ENCODE measurements around the gene ARHGAP19.

The ARHGAP19 gene

DNA sequence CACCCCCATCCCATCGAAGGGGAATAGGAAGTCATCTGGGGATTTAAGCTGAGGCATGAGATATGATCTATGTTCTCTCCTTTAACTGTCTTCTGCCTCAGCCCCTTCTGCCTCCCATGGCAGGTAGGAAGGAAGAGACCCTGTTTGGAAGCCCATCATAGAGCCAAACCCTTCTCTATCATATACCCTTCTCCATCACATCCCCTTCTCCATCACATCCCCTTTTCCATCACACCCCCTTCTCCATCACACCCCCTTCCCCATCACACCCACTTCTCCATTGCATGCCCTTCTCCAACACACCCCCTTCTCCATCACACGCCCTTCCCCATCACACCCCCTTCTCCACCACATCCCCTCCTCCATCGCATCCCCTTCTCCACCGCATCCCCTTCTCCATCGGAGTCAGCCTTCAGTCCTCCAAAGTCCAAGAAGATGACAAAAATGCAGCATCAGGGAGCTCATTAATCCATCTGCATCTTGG lies 99.4 kb downstream of the ARHGAP19 start:
- DNase-seq (ENCODE audit: low read depth, low spot score), result no peak
- H3K4me3 ChIP-seq (ENCODE audit: low read depth, low read length), result no peak overlapping the region
- ChIA-PET POLR2A (no interaction called here), CTCF (interaction anchor here (1.6 to 38.4 kb wide), 2 partner anchors 28 to 818 kb away, joined by 4 to 860 read pairs; no protein-coding TSS in a partner anchor)
- TF ChIP-seq CTCF (IDR thresholded peaks at IDR 0.05; ENCODE audit: insufficient read depth, low read length, missing control alignments), result no peak

GRCh38 chr10:97190450-97190849 lies 102.0 kb downstream of the ARHGAP19 start:
- ChIA-PET POLR2A (no interaction called here), CTCF (interaction anchor here (38.4 kb wide), 1 partner anchor 31 kb away, joined by 860 read pairs; no protein-coding TSS in a partner anchor)

GRCh38 chr10:97188261-97188711 lies 104.2 kb downstream of the ARHGAP19 start:
- POLR2A ChIA-PET, result no interaction called here
- H3K4me3 ChIP-seq (ENCODE audit: low read depth, low read length), result no peak overlapping the region
- CTCF ChIA-PET, result interaction anchor here (0.6 to 1.7 kb wide), 5 partner anchors 8 to 115 kb away, joined by 3 to 4 read pairs (median 3); no protein-coding TSS in a partner anchor
- no peak for TF ChIP-seq CTCF (IDR thresholded peaks at IDR 0.05; ENCODE audit: insufficient read depth, low read length, missing control alignments)
- DNase-seq (ENCODE audit: low read depth, low spot score), result no peak

More at GRCh38 chr10:97190450-97190849, 102.0 kb downstream of the ARHGAP19 start:
- TF ChIP-seq CTCF (IDR thresholded peaks at IDR 0.05; ENCODE audit: insufficient read depth, low read length, missing control alignments), result no peak
- DNase-seq (ENCODE audit: low read depth, low spot score), result no peak
- H3K4me3 ChIP-seq (ENCODE audit: low read depth, low read length), result no peak overlapping the region

GRCh38 chr10:97186911-97187310 lies 105.5 kb downstream of the ARHGAP19 start:
- no peak overlapping the region for H3K4me3 ChIP-seq (ENCODE audit: low read depth, low read length)
- no peak for DNase-seq (ENCODE audit: low read depth, low spot score)
- no peak for TF ChIP-seq CTCF (IDR thresholded peaks at IDR 0.05; ENCODE audit: insufficient read depth, low read length, missing control alignments)
- POLR2A ChIA-PET, result no interaction called here
- CTCF ChIA-PET, result interaction anchor here (0.9 to 1.7 kb wide), 4 partner anchors 15 to 114 kb away, joined by 3 to 4 read pairs (median 4); no protein-coding TSS in a partner anchor

DNA sequence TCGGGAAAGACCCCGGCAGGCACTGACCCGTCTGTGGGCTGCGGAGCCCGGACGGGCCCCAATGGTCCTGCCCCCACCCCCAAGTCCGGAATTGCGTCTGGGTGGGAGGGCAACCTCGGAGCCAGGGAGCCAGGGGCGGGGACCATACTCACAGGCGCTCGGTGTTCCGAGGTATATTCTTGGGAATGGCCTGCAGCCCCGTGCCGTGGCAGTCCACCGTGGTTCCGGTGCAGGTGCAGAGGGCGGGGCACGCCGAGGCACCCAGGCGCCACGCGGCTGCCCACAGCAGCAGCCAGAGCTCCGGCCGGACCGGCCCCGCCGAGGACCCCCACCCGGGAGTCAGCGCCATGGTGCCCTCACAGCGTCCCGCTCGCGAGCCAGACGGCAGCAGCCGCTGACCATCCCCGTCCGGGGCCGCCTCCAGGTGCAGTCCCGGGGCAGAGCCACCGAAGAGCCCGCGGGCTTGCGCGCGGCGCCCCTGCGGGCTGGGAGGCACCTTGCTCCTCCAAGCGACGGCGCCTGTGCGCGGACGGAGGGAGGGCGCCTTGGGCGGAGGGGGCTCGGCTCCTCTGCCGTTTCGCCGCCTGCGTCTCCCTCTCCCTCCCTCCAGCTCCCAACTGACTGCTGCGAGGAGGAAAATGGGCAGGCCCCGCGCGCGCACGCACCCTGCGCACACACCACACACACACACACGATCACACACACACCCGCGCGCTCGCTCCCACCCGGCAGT lies 106.9 kb downstream of the ARHGAP19 start, which contains the start of gene SLIT1:
Gene SLIT1, minus strand, starts transcription at position 634 of the 733 bp plus-strand sequence. Its CDS starts 285 bp downstream, at position 349.
- TF ChIP-seq CTCF (IDR thresholded peaks at IDR 0.05; ENCODE audit: insufficient read depth, low read length, missing control alignments), result no peak
- DNase-seq (ENCODE audit: low read depth, low spot score), result no peak
- ChIA-PET POLR2A (no interaction called here), CTCF (no interaction called here)
- H3K4me3 ChIP-seq (ENCODE audit: low read depth, low read length), result no peak within 1 kb of the TSS

DNA sequence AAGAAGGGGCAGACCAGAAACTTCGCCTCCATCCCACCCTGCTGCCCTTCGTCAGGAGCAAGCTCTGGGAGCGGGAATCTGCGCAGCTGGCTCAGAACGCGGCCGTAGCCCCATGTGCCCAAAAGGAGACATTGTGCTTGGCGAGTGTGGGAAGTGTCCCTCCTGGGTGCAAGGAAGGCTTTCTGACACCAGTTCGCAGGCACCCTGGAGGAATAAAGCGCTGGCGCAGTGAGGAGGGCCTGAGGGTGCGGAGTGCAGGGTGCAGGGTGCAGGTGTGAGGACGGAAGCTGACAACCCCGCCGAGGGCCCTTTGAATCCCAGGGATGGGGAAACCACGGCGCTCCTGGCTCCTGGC lies 107.5 kb downstream of the ARHGAP19 start:
- TF ChIP-seq CTCF (IDR thresholded peaks at IDR 0.05; ENCODE audit: insufficient read depth, low read length, missing control alignments), result no peak
- CTCF ChIA-PET, result no interaction called here
- POLR2A ChIA-PET, result no interaction called here
- DNase-seq (ENCODE audit: low read depth, low spot score), result no peak
- H3K4me3 ChIP-seq (ENCODE audit: low read depth, low read length), result no peak overlapping the region

All from AG04449 (cell line).